Neural progenitor cell (in vitro differentiated cells): ENCODE measurements around the gene ENOX2. TPM values are rescaled to one million over a fixed set of nuclear protein-coding genes. Genes with fewer than 3 reads are reported as not detected.

ENCODE experiments used
- DNase-seq: peaks from one replicate; pipeline ENCODE4 v3.0.0-alpha.2; 2016; ENCODE audit warnings: low spot score
- H2AFZ ChIP-seq: fragments of 200-600 bp; sonication (generic); replicated peaks from 2 replicates; pipeline ENCODE4 v1.6.1; 2016; ENCODE audit warnings: antibody characterized with exemption
- H3F3A ChIP-seq: fragments of 200-600 bp; sonication (generic); 2 replicates; pipeline ENCODE4 v1.6.1; 2016; ENCODE audit warnings: antibody characterized with exemption, low read depth
- H3K27ac ChIP-seq: fragments of 200-600 bp; sonication (generic); 2 replicates; pipeline ENCODE4 v1.5.1; 2016; ENCODE audit warnings: mild to moderate bottlenecking
- H3K27me3 ChIP-seq: fragments of 200-600 bp; sonication (generic); 2 replicates; pipeline ENCODE4 v1.6.1; 2016; ENCODE audit warnings: mild to moderate bottlenecking, moderate library complexity
- H3K36me3 ChIP-seq: fragments of 200-600 bp; sonication (generic); 2 replicates; pipeline ENCODE4 v1.5.1; 2016
- H3K4me1 ChIP-seq: fragments of 200-600 bp; sonication (generic); 2 replicates; pipeline ENCODE4 v1.6.1; 2016; ENCODE audit warnings: mixed run types
- H3K4me2 ChIP-seq: fragments of 200-600 bp; sonication (generic); 2 replicates; pipeline ENCODE4 v1.6.1; 2016
- H3K4me3 ChIP-seq: fragments of 200-600 bp; sonication (generic); 2 replicates; pipeline ENCODE4 v1.5.1; 2016
- H3K79me2 ChIP-seq: fragments of 200-600 bp; sonication (generic); 2 replicates; pipeline ENCODE4 v1.6.1; 2016; ENCODE audit warnings: low read depth
- H3K9ac ChIP-seq: fragments of 200-600 bp; sonication (generic); 2 replicates; pipeline ENCODE4 v1.6.1; 2016
- H3K9me3 ChIP-seq: fragments of 200-600 bp; sonication (generic); 2 replicates; pipeline ENCODE4 v1.5.1; 2016; ENCODE audit warnings: low read depth
- H4K20me1 ChIP-seq: fragments of 200-600 bp; sonication (generic); 2 replicates; pipeline ENCODE4 v1.6.1; 2016; ENCODE audit warnings: low read depth
- H3K27ac Mint-ChIP-seq: 3 replicates; pipeline ENCODE4 v1.8.0; 2021; ENCODE audit warnings: mixed read lengths
- H3K27me3 Mint-ChIP-seq: 2 replicates; pipeline ENCODE4 v1.8.0; 2022; ENCODE audit warnings: low read depth, mild to moderate bottlenecking, inconsistent platforms, moderate library complexity, mixed read lengths; ENCODE audit not compliant: insufficient read depth
- H3K36me3 Mint-ChIP-seq: 3 replicates; pipeline ENCODE4 v1.8.0; 2021; ENCODE audit warnings: mixed read lengths
- H3K4me1 Mint-ChIP-seq: 3 replicates; pipeline ENCODE4 v1.8.0; 2021; ENCODE audit warnings: mixed read lengths
- H3K4me3 Mint-ChIP-seq: 3 replicates; pipeline ENCODE4 v1.8.0; 2021; ENCODE audit warnings: mild to moderate bottlenecking, moderate library complexity, mixed read lengths
- H3K9me3 Mint-ChIP-seq: 3 replicates; pipeline ENCODE4 v1.8.0; 2020; ENCODE audit warnings: mixed read lengths
- EZH2 ChIP-seq: fragments of 200-600 bp; sonication (generic); IDR thresholded peaks from 2 replicates; pipeline ENCODE4 v1.6.1; 2017; ENCODE audit warnings: antibody characterized with exemption, mild to moderate bottlenecking, moderate library complexity
- EZH2phosphoT487 ChIP-seq: fragments of 200-600 bp; sonication (generic); IDR thresholded peaks from 2 replicates; pipeline ENCODE4 v1.6.1; 2017; ENCODE audit warnings: antibody characterized with exemption
- total RNA-seq: library from RNA; depleted of rRNA; stranded (reverse); fragments of >200 nt; gene quantifications from 2 replicates; pipeline ENCODE4 v1.2.3, GENCODE V29; 2015; ENCODE audit warnings: low replicate concordance
- TF ChIP-seq, protein P1 (sequence below): fragments of 200-600 bp; sonication (generic); IDR thresholded peaks from 2 replicates; pipeline ENCODE4 v1.5.1; 2017; ENCODE audit warnings: antibody characterized with exemption, mild to moderate bottlenecking

Gene ENOX2
- total RNA-seq, 1 donor from 2014 or later: 12.5 TPM

DNA sequence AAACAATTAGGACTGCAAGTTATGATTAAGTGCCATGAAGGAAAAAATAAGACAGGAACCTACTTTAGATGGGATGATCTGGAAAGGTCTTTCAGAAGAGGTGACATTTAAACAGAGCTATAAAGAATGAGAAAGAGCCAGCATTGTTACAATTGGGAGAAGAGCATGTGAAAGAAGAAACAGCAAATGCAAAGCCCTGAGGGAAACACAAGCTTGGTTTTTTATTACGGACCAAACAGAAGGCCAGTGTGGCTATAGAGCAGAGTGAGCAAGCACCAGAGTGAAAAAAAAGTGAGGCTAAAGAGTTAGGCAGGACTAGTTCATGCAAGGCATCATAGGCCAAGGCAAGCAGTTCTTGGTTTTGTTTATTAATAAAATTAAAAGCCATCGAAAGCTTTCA lies 325.6 kb downstream of the ENOX2 start:
- Mint-ChIP-seq H3K27ac (no peak overlapping the region), H3K36me3 (no peaks in the 10 kb centered on the region), H3K4me1 (no peaks in the 10 kb centered on the region), H3K9me3 (peaks cover 3% of the 10 kb centered on the region), H3K27me3 (no peaks in the 10 kb centered on the region), H3K4me3 (no peak overlapping the region)
- no peak for DNase-seq
- Histone ChIP-seq H3K4me2 (no peak overlapping the region), H3K27me3 (no peaks in the 10 kb centered on the region), H2AFZ (no peak overlapping the region), H4K20me1 (no peaks in the 10 kb centered on the region), H3K27ac (no peak overlapping the region), H3K36me3 (no peaks in the 10 kb centered on the region), H3F3A (no peaks in the 10 kb centered on the region), H3K9me3 (no peaks in the 10 kb centered on the region), H3K4me3 (no peak overlapping the region), H3K9ac (no peak overlapping the region), H3K4me1 (no peaks in the 10 kb centered on the region), H3K79me2 (no peaks in the 10 kb centered on the region)
- TF ChIP-seq EZH2 (no peak), EZH2phosphoT487 (no peak)
- TF ChIP-seq, protein P1, sequence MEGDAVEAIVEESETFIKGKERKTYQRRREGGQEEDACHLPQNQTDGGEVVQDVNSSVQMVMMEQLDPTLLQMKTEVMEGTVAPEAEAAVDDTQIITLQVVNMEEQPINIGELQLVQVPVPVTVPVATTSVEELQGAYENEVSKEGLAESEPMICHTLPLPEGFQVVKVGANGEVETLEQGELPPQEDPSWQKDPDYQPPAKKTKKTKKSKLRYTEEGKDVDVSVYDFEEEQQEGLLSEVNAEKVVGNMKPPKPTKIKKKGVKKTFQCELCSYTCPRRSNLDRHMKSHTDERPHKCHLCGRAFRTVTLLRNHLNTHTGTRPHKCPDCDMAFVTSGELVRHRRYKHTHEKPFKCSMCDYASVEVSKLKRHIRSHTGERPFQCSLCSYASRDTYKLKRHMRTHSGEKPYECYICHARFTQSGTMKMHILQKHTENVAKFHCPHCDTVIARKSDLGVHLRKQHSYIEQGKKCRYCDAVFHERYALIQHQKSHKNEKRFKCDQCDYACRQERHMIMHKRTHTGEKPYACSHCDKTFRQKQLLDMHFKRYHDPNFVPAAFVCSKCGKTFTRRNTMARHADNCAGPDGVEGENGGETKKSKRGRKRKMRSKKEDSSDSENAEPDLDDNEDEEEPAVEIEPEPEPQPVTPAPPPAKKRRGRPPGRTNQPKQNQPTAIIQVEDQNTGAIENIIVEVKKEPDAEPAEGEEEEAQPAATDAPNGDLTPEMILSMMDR: no peak

DNA sequence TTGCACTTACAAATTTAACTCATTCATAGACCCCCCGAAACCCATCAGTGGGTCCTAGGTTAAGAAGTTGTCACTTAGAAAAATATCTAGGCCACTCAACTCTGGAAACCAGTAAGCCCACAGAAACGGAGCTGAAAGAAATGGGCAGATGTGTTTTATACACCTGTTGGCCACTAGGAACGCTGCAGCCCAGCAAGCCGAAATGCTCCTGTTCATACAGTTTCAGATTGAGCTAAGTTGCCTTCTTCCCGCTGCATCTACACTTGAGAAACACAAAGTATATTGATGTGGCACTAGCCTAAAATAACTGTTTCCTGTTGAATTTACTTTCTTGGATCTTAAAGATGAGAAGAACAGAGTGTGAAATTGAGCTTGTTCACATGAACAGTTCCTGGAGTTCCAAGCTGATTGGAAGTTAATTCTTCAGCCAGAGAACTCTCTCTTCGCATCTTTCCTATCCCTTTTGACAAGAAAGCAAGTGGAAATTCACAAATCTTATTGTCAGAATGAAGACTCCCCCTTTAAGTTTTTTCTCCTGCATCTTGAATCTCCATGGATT lies 327.1 kb downstream of the ENOX2 start:
- H3K36me3 Mint-ChIP-seq: no peaks in the 10 kb centered on the region
- Histone ChIP-seq H3K79me2 (no peaks in the 10 kb centered on the region), H2AFZ (peak overlapping the region; percentile 66)

More for the DNA sequence above, 327.1 kb downstream of the ENOX2 start:
- no peak overlapping the region for H3K9ac ChIP-seq
- Mint-ChIP-seq H3K27me3 (no peaks in the 10 kb centered on the region), H3K4me3 (no peak overlapping the region), H3K27ac (no peak overlapping the region), H3K9me3 (peaks cover 3% of the 10 kb centered on the region), H3K4me1 (no peaks in the 10 kb centered on the region)
- no peaks in the 10 kb centered on the region for H4K20me1 ChIP-seq
- H3F3A ChIP-seq: no peaks in the 10 kb centered on the region
- no peaks in the 10 kb centered on the region for H3K9me3 ChIP-seq
- H3K27ac ChIP-seq: no peak overlapping the region
- DNase-seq: peak; percentile 57
- no peaks in the 10 kb centered on the region for H3K36me3 ChIP-seq
- no peak overlapping the region for H3K4me3 ChIP-seq
- no peaks in the 10 kb centered on the region for H3K27me3 ChIP-seq
- no peaks in the 10 kb centered on the region for H3K4me1 ChIP-seq
- no peak for TF ChIP-seq EZH2
- TF ChIP-seq, protein P1: peak; percentile 69
- no peak overlapping the region for H3K4me2 ChIP-seq

Other genes with a start within 250 kb of the ENOX2 start
- gene ARHGAP36, start 155.1 kb upstream of the ENOX2 start, total RNA-seq: 0.22 TPM in 1 of 2 replicates, not detected in the other